ENCODE results near the gene MBOAT2.
A peak's percentile ranks its signal among the peaks of the same experiment; 100 is the strongest.

The MBOAT2 gene

GRCh38 chr2:8998418-8999101 is 4.9 kb downstream of the MBOAT2 start:
- no peak for DNase-seq
- intact Hi-C loops (cut with DNase I) = no loop called here

GRCh38 chr2:8997631-8998030 is 5.9 kb downstream of the MBOAT2 start:
- DNase-seq = no peak
- intact Hi-C loops (cut with DNase I) = no loop called here

- intact Hi-C loops (cut with DNase I) = no loop called here
Measured at GRCh38 chr2:8997108-8997507, 6.4 kb downstream of the MBOAT2 start.

GRCh38 chr2:8996006-8996405 is 7.5 kb downstream of the MBOAT2 start:
- intact Hi-C loops (cut with DNase I) = no loop called here
- no peak for DNase-seq

More at GRCh38 chr2:8997108-8997507, 6.4 kb downstream of the MBOAT2 start:
- DNase-seq = no peak

GRCh38 chr2:8994386-8994785 is 9.1 kb downstream of the MBOAT2 start:
- intact Hi-C loops (cut with DNase I) = no loop called here
- DNase-seq = no peak

- no peak for DNase-seq
- intact Hi-C loops (cut with DNase I) = no loop called here
Measured at GRCh38 chr2:8993902-8994278, 9.6 kb downstream of the MBOAT2 start.

- no peak for DNase-seq
- intact Hi-C loops (cut with DNase I) = no loop called here
Measured at GRCh38 chr2:8993196-8993901, 10.1 kb downstream of the MBOAT2 start.

- no peak for DNase-seq
- intact Hi-C loops (cut with DNase I) = no loop called here
Measured at GRCh38 chr2:8992643-8993042, 10.8 kb downstream of the MBOAT2 start.

GRCh38 chr2:8989536-8990079 is 13.9 kb downstream of the MBOAT2 start:
- intact Hi-C loops (cut with DNase I) = no loop called here
- DNase-seq = no peak

GRCh38 chr2:8987410-8987809 is 16.1 kb downstream of the MBOAT2 start:
- intact Hi-C loops (cut with DNase I) = no loop called here
- no peak for DNase-seq

- DNase-seq = no peak
- intact Hi-C loops (cut with DNase I) = no loop called here
Measured at GRCh38 chr2:8986327-8986976, 17.0 kb downstream of the MBOAT2 start.

GRCh38 chr2:8985561-8986326 is 17.7 kb downstream of the MBOAT2 start:
- intact Hi-C loops (cut with DNase I) = no loop called here
- no peak for DNase-seq

GRCh38 chr2:8984855-8985254 is 18.6 kb downstream of the MBOAT2 start:
- intact Hi-C loops (cut with DNase I) = no loop called here
- no peak for DNase-seq

GRCh38 chr2:8984157-8984556 is 19.3 kb downstream of the MBOAT2 start:
- intact Hi-C loops (cut with DNase I) = no loop called here
- DNase-seq = no peak

- intact Hi-C loops (cut with DNase I) = no loop called here
- DNase-seq = no peak
Measured at GRCh38 chr2:8983571-8983970, 19.9 kb downstream of the MBOAT2 start.

GRCh38 chr2:8981876-8982275 is 21.6 kb downstream of the MBOAT2 start:
- no peak for DNase-seq
- intact Hi-C loops (cut with DNase I) = no loop called here

GRCh38 chr2:8980096-8980495 is 23.4 kb downstream of the MBOAT2 start:
- DNase-seq = no peak
- intact Hi-C loops (cut with DNase I) = no loop called here

GRCh38 chr2:8977758-8978157 is 25.7 kb downstream of the MBOAT2 start:
- intact Hi-C loops (cut with DNase I) = no loop called here
- no peak for DNase-seq

GRCh38 chr2:8976442-8977259 is 26.8 kb downstream of the MBOAT2 start:
- peak in 6 of 42 donors; percentile 7 to 58 (median 26) for DNase-seq

More at GRCh38 chr2:8976442-8977259, 26.8 kb downstream of the MBOAT2 start:
- intact Hi-C loops (cut with DNase I) = no loop called here

Data from head of caudate nucleus (tissue), 42 donors.